ENCODE measurements around the gene CSF3. TPM values are rescaled to one million over a fixed set of nuclear protein-coding genes. Genes with fewer than 3 reads are reported as not detected.
A peak's percentile ranks its signal among the peaks of the same experiment; 100 is the strongest.

The CSF3 gene
- total and polyA plus RNA-seq, 10 donors, result 0.24 to 1.8 (median 1.3) TPM; not detected in 4

GRCh38 chr17:39996162-39996561 lies 19.1 kb upstream of the CSF3 start:
- peaks cover 0 to 10% (median 0%) of the 10 kb centered on the region in 6 donors for H3K4me1 ChIP-seq
- 86 to 93% (median 90%) methylated on average over 8 of the region's 8 CpGs for WGBS, 5 donors
- H3K4me3 ChIP-seq, result no peak overlapping the region
- no peak for DNase-seq
- H3K27me3 ChIP-seq (replicated peaks in 1 of 7), result no peaks in the 10 kb centered on the region
- intact Hi-C loops (cut with DNase I; ENCODE audit: low total_unique reads), result no loop called here
- no peak for TF ChIP-seq POLR2AphosphoS5 (IDR thresholded peaks at IDR 0.05)
- TF ChIP-seq CTCF (IDR thresholded peaks at IDR 0.05 in 8 of 11, conservative IDR thresholded peaks at IDR 0.05 in 3 of 11), result no peak
- TF ChIP-seq POLR2A (IDR thresholded peaks at IDR 0.05), result no peak
- peaks cover 8 to 80% (median 75%) of the 10 kb centered on the region in 6 donors for H3K36me3 ChIP-seq
- H3K27ac ChIP-seq, result peak overlapping the region in 3 of 8 donors; percentile 26 to 46 (median 31)
- no peaks in the 10 kb centered on the region for H3K9me3 ChIP-seq

DNA sequence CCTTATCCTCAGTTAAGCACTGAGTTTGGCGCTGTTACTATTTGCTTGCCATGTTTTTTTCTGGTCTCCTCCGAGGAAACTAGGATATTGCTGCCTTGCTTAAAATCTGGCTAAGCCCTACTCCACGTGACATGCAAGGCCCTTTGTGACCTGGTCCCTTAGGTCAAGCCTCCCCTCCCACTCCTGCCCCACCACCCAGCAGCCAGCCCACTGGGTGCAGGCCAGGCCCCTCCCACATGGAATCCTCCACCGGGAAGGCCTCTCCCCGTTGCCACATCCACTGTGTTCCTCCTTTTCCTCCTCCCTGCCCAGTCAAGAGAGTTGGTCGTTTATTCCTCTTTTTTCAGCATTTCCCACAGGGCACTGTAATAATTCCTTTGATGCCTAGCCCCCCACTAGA lies 18.4 kb upstream of the CSF3 start:
- H3K4me1 ChIP-seq, result peaks cover 0 to 10% (median 0%) of the 10 kb centered on the region in 6 donors
- H3K4me3 ChIP-seq, result no peak overlapping the region
- 54 to 75% (median 58%) methylated on average over 6 of the region's 6 CpGs for WGBS, 5 donors
- intact Hi-C loops (cut with DNase I; ENCODE audit: low total_unique reads), result no loop called here
- H3K27ac ChIP-seq, result peak overlapping the region in 4 of 8 donors; percentile 26 to 46 (median 38)
- no peaks in the 10 kb centered on the region for H3K9me3 ChIP-seq
- peaks cover 8 to 73% (median 68%) of the 10 kb centered on the region in 6 donors for H3K36me3 ChIP-seq
- TF ChIP-seq POLR2A (IDR thresholded peaks at IDR 0.05) (no peak), POLR2AphosphoS5 (IDR thresholded peaks at IDR 0.05) (peak in 2 of 3 donors; percentile 55 to 71), CTCF (IDR thresholded peaks at IDR 0.05 in 8 of 11, conservative IDR thresholded peaks at IDR 0.05 in 3 of 11) (no peak)
- H3K27me3 ChIP-seq (replicated peaks in 1 of 7), result no peaks in the 10 kb centered on the region
- DNase-seq, result peak; percentile 71

GRCh38 chr17:39997543-39997942 lies 17.7 kb upstream of the CSF3 start:
- intact Hi-C loops (cut with DNase I; ENCODE audit: low total_unique reads), result no loop called here
- Histone ChIP-seq H3K4me3 (no peak overlapping the region), H3K27ac (peak overlapping the region in 4 of 8 donors; percentile 22 to 46 (median 38)), H3K27me3 (replicated peaks in 1 of 7) (no peaks in the 10 kb centered on the region), H3K36me3 (peaks cover 5 to 66% (median 61%) of the 10 kb centered on the region in 6 donors), H3K9me3 (no peaks in the 10 kb centered on the region), H3K4me1 (peaks cover 0 to 10% (median 0%) of the 10 kb centered on the region in 6 donors)
- 78 to 89% (median 85%) methylated on average over 2 to 4 of the region's 4 CpGs for WGBS, 5 donors
- DNase-seq, result no peak
- no peak for TF ChIP-seq CTCF (IDR thresholded peaks at IDR 0.05 in 8 of 11, conservative IDR thresholded peaks at IDR 0.05 in 3 of 11)
- peak in 1 of 3 donors; percentile 42 for TF ChIP-seq POLR2AphosphoS5 (IDR thresholded peaks at IDR 0.05)

DNA sequence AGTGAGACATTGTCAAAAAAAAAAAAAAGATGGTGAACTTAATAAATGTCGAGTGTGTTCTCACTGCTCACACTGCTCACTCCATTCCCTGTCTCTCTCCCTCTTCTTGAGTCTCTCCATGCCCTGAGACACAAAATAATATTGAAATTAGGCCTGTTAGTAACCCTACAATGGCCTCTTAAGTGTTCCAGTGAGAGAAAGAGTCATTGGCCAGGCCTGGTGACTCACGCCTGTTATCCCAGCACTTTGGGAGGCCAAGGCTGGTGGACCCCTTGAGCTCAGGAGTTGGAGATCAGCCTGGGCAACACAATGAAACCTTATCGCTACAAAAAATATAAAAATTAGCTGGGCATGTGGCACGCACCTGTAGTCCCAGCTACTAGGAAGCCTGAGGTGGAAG lies 16.2 kb upstream of the CSF3 start:
- no peaks in the 10 kb centered on the region for H3K9me3 ChIP-seq
- H3K27ac ChIP-seq, result no peak overlapping the region
- TF ChIP-seq CTCF (IDR thresholded peaks at IDR 0.05 in 8 of 11, conservative IDR thresholded peaks at IDR 0.05 in 3 of 11), result no peak
- no peak for TF ChIP-seq POLR2A (IDR thresholded peaks at IDR 0.05)
- no peak for TF ChIP-seq POLR2AphosphoS5 (IDR thresholded peaks at IDR 0.05)
- peaks cover 5 to 51% (median 46%) of the 10 kb centered on the region in 6 donors for H3K36me3 ChIP-seq
- intact Hi-C loops (cut with DNase I; ENCODE audit: low total_unique reads), result no loop called here
- no peak overlapping the region for H3K4me3 ChIP-seq
- WGBS, 5 donors, result 87 to 94% (median 89%) methylated on average over 4 of the region's 4 CpGs
- DNase-seq, result no peak
- no peaks in the 10 kb centered on the region for H3K27me3 ChIP-seq (replicated peaks in 1 of 7)
- peaks cover 0 to 10% (median 0%) of the 10 kb centered on the region in 6 donors for H3K4me1 ChIP-seq
